Measurements from ENCODE around the gene CDC37L1. TPM values are rescaled to one million over a fixed set of nuclear protein-coding genes. Genes with fewer than 3 reads are reported as not detected.
A peak's percentile ranks its signal among the peaks of the same experiment; 100 is the strongest.
"Not testable (repeated sequence)": the region's sequence is repeated elsewhere in the genome, so short reads cannot be mapped to it uniquely, and the experiment has no call there.

CDC37L1 gene
- total RNA-seq: 10 to 100 TPM in 1 of 2 experiments, 1 to 10 TPM in 1; 9.7 to 11.0 TPM

GRCh38 chr9:4679268-4680172 is at the start of gene CDC37L1:
CDC37L1 (plus strand) TSS chr9:4679569; CDS start chr9:4679768, 199 bp downstream.
- no peaks in the 10 kb centered on the region for H3K9me3 Mint-ChIP-seq
- H3K27ac Mint-ChIP-seq: no peak within 1 kb of the TSS
- DNase-seq: peak; percentile 99
- intact Hi-C loops (cut with micrococcal nuclease): loop anchor here (1.0 to 5.0 kb wide), 12 partner anchors 10 to 1328 kb away; partner anchors contain the start of genes ERMP1, PLPP6, RCL1 and RFX3
- no peak within 1 kb of the TSS for H3K4me3 Mint-ChIP-seq
- H3K27me3 Mint-ChIP-seq: no peaks in the 10 kb centered on the region
- CTCF ChIA-PET: interaction anchor here (0.8 to 1.0 kb wide), 5 partner anchors 17 to 75 kb away, joined by 3 to 7 read pairs (median 4); partner anchors contain the start of gene PLPP6
- POLR2A ChIA-PET: interaction anchor here (1.0 to 1.4 kb wide), 2 partner anchors 15 to 61 kb away, joined by 4 to 6 read pairs; partner anchors contain the start of gene AK3
- peaks cover 8% of the 10 kb centered on the region for H3K36me3 Mint-ChIP-seq
- peaks cover 10% of the 10 kb centered on the region for H3K4me1 Mint-ChIP-seq (ENCODE audit: low read depth)

DNA sequence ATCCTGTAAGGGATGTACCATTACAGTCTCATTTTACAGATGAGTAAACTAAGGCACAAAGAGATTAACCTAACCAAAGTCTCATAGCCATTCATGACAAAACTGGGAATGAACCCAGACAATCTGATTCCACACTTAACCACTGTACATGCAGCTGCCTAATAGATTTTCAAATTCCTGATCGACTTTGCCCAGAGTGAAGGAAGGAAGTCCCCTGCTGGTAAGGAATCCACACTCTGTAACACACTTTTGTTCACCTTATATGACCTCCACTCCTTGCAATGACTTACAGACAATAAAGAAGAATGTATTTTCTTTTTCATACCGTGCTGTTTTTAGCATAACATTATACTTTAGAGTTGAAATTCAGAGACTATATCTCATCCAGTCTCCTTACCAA is 48.5 kb upstream of the CDC37L1 start:
- ChIA-PET POLR2A (no interaction called here), CTCF (no interaction called here)
- H3K4me3 Mint-ChIP-seq: no peak overlapping the region
- no peaks in the 10 kb centered on the region for H3K4me1 Mint-ChIP-seq (ENCODE audit: low read depth)
- no peaks in the 10 kb centered on the region for H3K36me3 Mint-ChIP-seq
- H3K27me3 Mint-ChIP-seq: no peaks in the 10 kb centered on the region
- no peak for DNase-seq
- H3K9me3 Mint-ChIP-seq: no peaks in the 10 kb centered on the region
- intact Hi-C loops (cut with micrococcal nuclease): no loop called here
- H3K27ac Mint-ChIP-seq: no peak overlapping the region

DNA sequence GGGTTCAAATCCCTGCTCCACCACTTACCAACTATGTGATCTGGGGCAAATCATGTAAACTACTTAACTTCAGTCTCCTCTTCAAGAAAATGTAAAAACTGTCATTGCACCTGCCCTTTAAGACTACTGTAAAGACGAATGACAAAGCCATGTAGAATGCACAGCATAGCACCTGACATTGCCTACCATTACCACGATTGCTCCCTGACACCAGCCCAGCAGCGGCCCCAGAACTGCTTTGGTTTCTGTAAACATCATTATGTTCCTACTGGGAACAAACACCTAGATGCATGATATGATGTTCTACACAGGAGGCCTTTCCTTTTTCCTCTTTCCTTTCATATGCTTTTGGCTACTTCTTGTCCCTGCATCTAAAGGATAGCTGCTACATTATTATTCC is 40.4 kb upstream of the CDC37L1 start:
- POLR2A ChIA-PET: no interaction called here
- intact Hi-C loops (cut with micrococcal nuclease): no loop called here
- no peak for DNase-seq
- Mint-ChIP-seq H3K36me3 (no peaks in the 10 kb centered on the region), H3K27ac (no peak overlapping the region), H3K4me3 (no peak overlapping the region), H3K27me3 (no peaks in the 10 kb centered on the region), H3K9me3 (no peaks in the 10 kb centered on the region), H3K4me1 (ENCODE audit: low read depth) (no peaks in the 10 kb centered on the region)
- CTCF ChIA-PET: interaction anchor here (1.8 to 2.2 kb wide), 3 partner anchors 17 to 324 kb away, joined by 5 to 19 read pairs (median 11); no protein-coding TSS in a partner anchor

DNA sequence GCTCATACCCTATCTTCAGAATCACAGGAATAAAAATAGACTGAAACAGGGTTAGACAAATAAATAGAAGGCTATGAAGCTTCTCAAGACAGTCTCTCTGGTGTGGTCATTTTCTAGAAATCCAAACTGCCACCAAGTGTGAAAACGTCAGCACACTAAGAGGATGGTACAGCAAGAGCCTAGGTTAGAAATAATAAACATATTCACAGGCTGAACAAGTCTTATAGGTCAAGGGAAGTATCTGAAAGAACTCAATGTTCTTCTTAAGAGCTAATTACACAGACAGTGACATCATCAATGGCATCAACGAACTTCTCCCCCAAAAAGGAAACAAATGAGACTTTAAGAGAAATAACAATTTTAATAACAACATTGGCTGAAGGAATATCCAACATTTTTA is 39.9 kb upstream of the CDC37L1 start:
- no peak for DNase-seq
- Mint-ChIP-seq H3K4me1 (ENCODE audit: low read depth) (no peaks in the 10 kb centered on the region), H3K9me3 (no peaks in the 10 kb centered on the region), H3K4me3 (no peak overlapping the region), H3K27ac (no peak overlapping the region), H3K27me3 (no peaks in the 10 kb centered on the region), H3K36me3 (no peaks in the 10 kb centered on the region)
- intact Hi-C loops (cut with micrococcal nuclease): no loop called here
- ChIA-PET POLR2A (no interaction called here), CTCF (interaction anchor here (0.6 to 2.2 kb wide), 7 partner anchors 17 to 324 kb away, joined by 3 to 19 read pairs (median 3); no protein-coding TSS in a partner anchor)

GRCh38 chr9:4640027-4640426 is 39.3 kb upstream of the CDC37L1 start:
- Mint-ChIP-seq H3K36me3 (no peaks in the 10 kb centered on the region), H3K27ac (no peak overlapping the region), H3K27me3 (no peaks in the 10 kb centered on the region), H3K4me1 (ENCODE audit: low read depth) (no peaks in the 10 kb centered on the region), H3K4me3 (no peak overlapping the region), H3K9me3 (no peaks in the 10 kb centered on the region)
- intact Hi-C loops (cut with micrococcal nuclease): loop anchor here (1.0 to 2.0 kb wide), 3 partner anchors 35 to 325 kb away; no protein-coding TSS in a partner anchor
- ChIA-PET CTCF (interaction anchor here (0.6 to 2.2 kb wide), 11 partner anchors 13 to 325 kb away, joined by 3 to 19 read pairs (median 4); no protein-coding TSS in a partner anchor), POLR2A (no interaction called here)
- DNase-seq: peak; percentile 61

DNA sequence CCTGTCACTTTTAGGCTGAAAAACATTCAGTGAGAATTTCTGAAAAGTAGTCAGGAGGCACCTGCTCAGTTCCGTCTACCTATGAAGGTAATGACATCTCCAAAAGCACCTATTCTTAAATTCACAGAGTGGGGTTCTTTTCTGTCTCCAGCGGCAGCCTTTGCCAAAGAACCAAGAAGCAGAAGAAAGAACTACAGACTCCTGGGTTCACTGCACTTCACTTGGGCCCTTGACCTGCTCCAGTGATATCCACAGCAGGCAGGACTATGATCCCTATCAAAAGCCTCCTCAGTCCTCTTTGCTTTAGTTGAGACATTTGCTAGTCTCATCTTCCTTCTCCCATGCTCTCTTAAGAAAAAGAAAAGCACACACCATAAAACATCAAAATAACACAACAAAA is 37.0 kb upstream of the CDC37L1 start:
- Mint-ChIP-seq H3K9me3 (no peaks in the 10 kb centered on the region), H3K27ac (no peak overlapping the region), H3K27me3 (no peaks in the 10 kb centered on the region), H3K4me3 (no peak overlapping the region), H3K4me1 (ENCODE audit: low read depth) (no peaks in the 10 kb centered on the region), H3K36me3 (no peaks in the 10 kb centered on the region)
- POLR2A ChIA-PET: no interaction called here
- no peak for DNase-seq
- intact Hi-C loops (cut with micrococcal nuclease): no loop called here
- CTCF ChIA-PET: interaction anchor here (1.8 kb wide), 1 partner anchor 38 kb away, joined by 5 read pairs; no protein-coding TSS in a partner anchor

GRCh38 chr9:4654084-4654483 is 25.3 kb upstream of the CDC37L1 start:
- DNase-seq: no peak

GRCh38 chr9:4654538-4654937 is 24.8 kb upstream of the CDC37L1 start:
- ChIA-PET CTCF (no interaction called here), POLR2A (no interaction called here)
- H3K27me3 Mint-ChIP-seq: no peaks in the 10 kb centered on the region
- no peak overlapping the region for H3K4me3 Mint-ChIP-seq
- no peaks in the 10 kb centered on the region for H3K9me3 Mint-ChIP-seq
- no peak overlapping the region for H3K27ac Mint-ChIP-seq
- no peak for DNase-seq
- H3K4me1 Mint-ChIP-seq (ENCODE audit: low read depth): no peaks in the 10 kb centered on the region
- H3K36me3 Mint-ChIP-seq: no peaks in the 10 kb centered on the region
- intact Hi-C loops (cut with micrococcal nuclease): no loop called here

More at GRCh38 chr9:4654084-4654483, 25.3 kb upstream of the CDC37L1 start:
- Mint-ChIP-seq H3K4me3 (no peak overlapping the region), H3K4me1 (ENCODE audit: low read depth) (no peaks in the 10 kb centered on the region), H3K27me3 (no peaks in the 10 kb centered on the region), H3K27ac (no peak overlapping the region), H3K36me3 (no peaks in the 10 kb centered on the region), H3K9me3 (no peaks in the 10 kb centered on the region)
- ChIA-PET CTCF (no interaction called here), POLR2A (no interaction called here)
- intact Hi-C loops (cut with micrococcal nuclease): no loop called here

- H3K4me3 Mint-ChIP-seq; intact Hi-C loops (cut with micrococcal nuclease); H3K9me3 Mint-ChIP-seq; POLR2A ChIA-PET; H3K27ac Mint-ChIP-seq; DNase-seq; H3K36me3 Mint-ChIP-seq; H3K4me1 Mint-ChIP-seq (ENCODE audit: low read depth); H3K27me3 Mint-ChIP-seq; CTCF ChIA-PET: not testable (repeated sequence)
These were observed 23.2 kb upstream of the CDC37L1 start for GRCh38 chr9:4656196-4656595.

GRCh38 chr9:4656621-4657020 is 22.7 kb upstream of the CDC37L1 start:
- H3K27me3 Mint-ChIP-seq: no peaks in the 10 kb centered on the region
- no peak for DNase-seq
- H3K4me1 Mint-ChIP-seq (ENCODE audit: low read depth): peaks cover 4% of the 10 kb centered on the region
- H3K9me3 Mint-ChIP-seq: no peaks in the 10 kb centered on the region
- no peak overlapping the region for H3K27ac Mint-ChIP-seq
- no peaks in the 10 kb centered on the region for H3K36me3 Mint-ChIP-seq
- no peak overlapping the region for H3K4me3 Mint-ChIP-seq
- POLR2A ChIA-PET: no interaction called here
- intact Hi-C loops (cut with micrococcal nuclease): no loop called here
- CTCF ChIA-PET: no interaction called here

DNA sequence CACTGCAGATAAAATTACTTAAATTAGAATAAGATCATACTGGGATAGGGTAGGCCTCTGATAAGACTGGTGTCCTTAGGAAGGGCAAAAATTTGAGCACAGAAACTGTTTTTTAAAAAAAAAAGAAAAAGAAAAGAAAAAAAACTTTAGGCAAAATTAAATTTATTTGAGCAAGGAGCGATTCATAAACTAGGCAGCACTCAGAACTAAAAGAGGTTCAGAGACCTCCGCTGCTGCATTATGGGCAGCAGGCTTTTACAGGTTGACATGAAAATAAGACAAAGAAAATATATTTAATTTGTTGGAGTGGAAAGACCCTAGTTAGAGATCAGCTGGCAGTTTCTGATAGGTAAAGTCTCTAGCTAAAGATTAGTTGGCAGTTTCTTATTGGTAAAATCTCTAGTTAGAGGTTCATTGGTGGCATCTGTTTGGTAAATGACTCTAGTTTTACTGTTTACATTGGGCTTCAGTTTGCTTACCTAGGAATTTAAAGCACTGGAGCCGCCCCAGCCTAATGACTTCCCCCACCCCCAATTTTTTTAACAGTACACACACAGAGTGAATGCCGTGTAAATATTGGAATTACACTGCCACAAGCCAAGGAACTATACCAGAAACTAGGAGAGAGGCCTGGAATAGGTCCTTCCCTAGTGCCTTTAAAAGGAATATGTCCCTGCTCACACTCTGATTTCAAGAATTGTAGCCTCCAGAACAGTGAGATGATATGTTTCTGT is 21.8 kb upstream of the CDC37L1 start:
- Mint-ChIP-seq H3K4me1 (ENCODE audit: low read depth) (peaks cover 9% of the 10 kb centered on the region), H3K4me3 (no peak overlapping the region), H3K27me3 (no peaks in the 10 kb centered on the region), H3K9me3 (no peaks in the 10 kb centered on the region), H3K36me3 (no peaks in the 10 kb centered on the region), H3K27ac (no peak overlapping the region)
- ChIA-PET POLR2A (no interaction called here), CTCF (no interaction called here)
- intact Hi-C loops (cut with micrococcal nuclease): no loop called here
- no peak for DNase-seq

GRCh38 chr9:4660665-4661064 is 18.7 kb upstream of the CDC37L1 start:
- intact Hi-C loops (cut with micrococcal nuclease): loop anchor here (10.0 kb wide), 1 partner anchor 174 kb away; no protein-coding TSS in a partner anchor
- ChIA-PET CTCF (interaction anchor here (0.6 to 1.6 kb wide), 2 partner anchors 9 to 99 kb away, joined by 3 to 4 read pairs; no protein-coding TSS in a partner anchor), POLR2A (interaction anchor here (0.6 kb wide), 1 partner anchor 43 kb away, joined by 4 read pairs; no protein-coding TSS in a partner anchor)
- H3K36me3 Mint-ChIP-seq, H3K4me3 Mint-ChIP-seq, H3K27me3 Mint-ChIP-seq, DNase-seq, H3K27ac Mint-ChIP-seq, H3K9me3 Mint-ChIP-seq: not testable (repeated sequence)
- H3K4me1 Mint-ChIP-seq (ENCODE audit: low read depth): peaks cover 38% of the 10 kb centered on the region

Data from activated CD4-positive, alpha-beta memory T cell treated with anti-CD3 and anti-CD28 coated beads for 36 hours (primary cell).